Renal pelvis (tissue), 4 donors: Measurements from ENCODE around the gene WSB2. TPM values are rescaled to one million over a fixed set of nuclear protein-coding genes. Genes with fewer than 3 reads are reported as not detected.

ENCODE experiments used
- DNase-seq: peaks from one replicate; pipeline ENCODE4 v3.0.0-alpha.2; 2013
- polyA plus RNA-seq, 3 donors: library from polyadenylated mRNA; unstranded; fragments of 120-200 nt; gene quantifications; one replicate each; pipeline ENCODE4 v1.2.1, GENCODE V29; 2013; ENCODE audit not compliant: insufficient read length in 3 of 3

The WSB2 gene
- polyA plus RNA-seq, 3 donors: 45.8 to 47.7 (median 46.5) TPM

DNA sequence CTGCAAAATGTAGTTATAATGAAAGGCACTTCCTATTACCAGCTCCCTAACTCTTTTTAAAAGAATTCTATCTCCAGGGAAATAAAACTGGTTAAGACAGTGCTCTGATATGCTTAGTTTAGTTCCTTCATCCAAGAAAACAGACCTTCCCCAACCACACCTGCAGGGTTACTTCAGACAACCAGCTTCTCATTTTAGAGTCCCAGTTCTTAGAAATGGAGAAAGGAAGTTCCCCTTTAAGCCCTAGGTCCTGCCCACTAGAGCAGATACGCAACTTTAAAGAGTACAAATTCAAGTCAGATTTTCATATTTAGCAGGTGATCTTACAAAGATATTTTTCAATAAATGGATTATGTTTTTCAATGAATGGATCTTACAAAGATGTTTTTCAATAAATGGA, 4.4 kb upstream of the WSB2 start:
- DNase-seq: no peak

DNA sequence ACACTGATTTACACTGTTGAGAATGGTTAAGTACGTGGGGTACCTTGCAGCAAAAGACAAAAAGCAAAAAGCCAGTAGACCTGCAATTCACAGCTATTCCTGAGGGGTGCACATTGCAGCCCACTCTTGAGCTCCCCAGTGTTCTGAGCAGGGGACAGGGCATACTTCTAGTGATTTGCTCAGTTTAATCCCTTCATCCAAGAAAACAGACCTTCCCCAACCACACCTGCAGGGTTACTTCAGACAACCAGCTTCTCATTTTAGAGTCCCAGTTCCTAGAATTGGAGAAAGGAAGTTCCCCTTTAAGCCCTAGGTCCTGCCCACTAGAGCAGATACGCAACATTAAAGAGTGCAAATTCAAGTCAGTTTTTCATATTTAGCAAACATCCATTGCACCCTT, 3.6 kb upstream of the WSB2 start:
- DNase-seq: no peak

DNA sequence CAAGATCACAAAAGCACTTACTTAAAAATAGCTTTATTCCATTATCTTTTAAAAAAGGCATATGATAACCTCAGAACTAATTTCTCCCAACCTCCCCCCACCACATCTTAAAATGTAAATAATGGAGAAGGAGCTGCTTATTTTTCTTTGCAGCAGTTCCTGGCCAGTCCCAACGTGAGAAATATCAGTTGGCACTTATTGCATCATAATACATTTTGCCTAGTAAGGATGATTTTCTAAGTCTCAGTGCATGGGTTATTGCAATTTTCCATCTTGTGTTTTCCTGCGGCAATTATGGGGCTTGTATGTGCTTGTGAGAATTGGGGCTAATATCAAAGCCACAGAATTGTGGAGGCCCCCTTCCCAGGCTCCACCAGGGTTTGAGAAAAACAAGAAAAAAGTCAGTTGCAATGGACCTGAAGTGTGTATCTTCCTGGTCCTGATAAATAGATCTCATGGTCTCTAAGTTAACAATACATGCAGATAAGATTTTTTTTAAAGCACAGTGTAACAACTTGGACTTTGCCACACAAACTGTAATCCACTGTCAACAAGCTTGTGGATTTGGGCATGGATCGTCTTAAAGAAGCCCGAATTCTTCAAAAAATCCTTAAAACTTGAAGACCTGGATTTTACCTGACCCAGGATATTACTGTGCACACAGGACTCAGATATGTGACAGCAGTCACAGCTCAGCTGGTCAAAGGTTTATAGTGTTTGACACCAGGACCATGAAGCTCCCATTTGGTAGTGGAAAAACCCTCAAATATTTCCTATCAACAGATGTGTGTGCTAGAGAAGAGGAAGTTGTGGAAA, 2.8 kb upstream of the WSB2 start:
- DNase-seq: no peak

DNA sequence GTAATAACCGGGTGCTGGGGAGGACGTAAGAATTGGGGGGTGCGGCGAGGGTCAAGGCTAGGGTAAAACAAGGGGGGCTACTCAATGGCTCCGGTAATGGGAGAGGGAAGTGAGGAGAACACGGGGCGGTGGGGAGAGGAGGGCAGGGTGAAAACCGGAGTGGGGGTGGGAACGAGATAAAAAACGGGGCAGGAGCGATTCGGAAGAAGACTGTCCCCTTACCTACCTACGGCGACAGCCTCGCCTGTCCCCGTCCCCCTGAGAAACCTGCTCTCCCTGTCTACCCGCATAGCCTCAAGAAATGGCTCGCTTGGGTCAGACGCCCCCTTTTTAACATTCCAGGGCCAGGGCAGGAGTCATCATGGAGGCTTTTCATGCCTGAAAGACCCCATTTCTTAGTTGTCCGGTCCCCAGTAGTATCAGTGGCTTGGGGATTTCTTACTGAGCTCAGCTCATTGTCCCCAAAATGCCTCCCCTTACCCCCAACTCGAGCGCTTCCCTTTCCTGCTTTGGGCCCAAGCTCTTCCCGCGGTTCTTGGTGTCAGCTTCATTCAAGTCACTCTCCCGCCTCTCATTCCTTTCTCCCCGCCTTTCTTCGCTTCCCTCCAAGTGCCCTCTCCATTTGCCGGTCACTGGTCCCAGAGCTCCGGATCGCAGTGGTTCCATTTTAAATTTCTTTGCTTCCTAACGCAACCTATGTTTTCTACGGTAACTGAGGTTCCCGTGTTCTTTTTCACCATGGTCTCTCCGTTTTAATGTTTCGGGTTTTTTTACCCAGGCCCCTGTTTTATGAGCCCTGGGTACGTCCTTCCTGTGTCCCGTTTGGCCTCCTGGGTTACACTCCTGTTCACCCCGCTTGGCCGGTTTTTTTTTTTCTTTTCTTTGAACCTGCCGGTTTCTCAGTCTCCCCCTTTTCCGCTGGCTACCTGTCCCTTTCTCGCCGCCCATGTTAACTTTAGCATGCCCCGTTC, 1.2 kb upstream of the WSB2 start:
- peak; percentile 42 for DNase-seq

DNA sequence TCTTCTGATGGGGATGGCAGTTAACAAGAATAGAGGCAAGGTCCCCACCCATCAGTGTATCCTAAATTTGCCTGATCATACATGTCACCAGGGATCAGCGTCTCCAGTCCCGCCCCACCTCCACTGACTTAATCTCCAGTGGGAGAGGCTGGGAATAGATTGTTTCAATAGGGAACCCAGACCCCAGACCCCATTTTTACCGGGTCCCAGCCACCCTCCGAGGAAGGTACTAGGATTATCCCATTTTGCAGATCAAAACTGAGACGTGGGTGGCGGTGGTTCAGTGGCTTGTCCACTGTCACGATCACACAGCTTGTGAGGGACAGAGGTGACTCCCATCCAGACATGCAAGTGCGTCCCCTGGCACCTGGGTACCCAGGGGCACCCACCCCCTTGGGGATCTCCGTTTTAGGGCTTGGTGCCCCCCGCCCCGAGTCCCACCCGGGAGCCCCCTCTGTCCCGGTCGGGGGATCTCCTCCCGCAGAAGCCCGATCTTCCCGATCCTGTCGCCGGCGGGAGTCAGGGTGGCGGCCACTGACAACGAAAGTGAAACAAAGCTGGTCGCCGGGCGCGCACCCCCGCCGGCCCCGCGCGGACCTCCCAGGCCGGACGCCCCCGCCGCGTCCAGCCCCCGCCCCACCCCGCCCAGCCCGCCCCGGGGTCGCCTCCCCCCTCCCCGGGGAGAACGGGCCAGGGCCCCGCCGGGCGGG, 523 bp downstream of the WSB2 start:
- DNase-seq: peak; percentile 31

DNA sequence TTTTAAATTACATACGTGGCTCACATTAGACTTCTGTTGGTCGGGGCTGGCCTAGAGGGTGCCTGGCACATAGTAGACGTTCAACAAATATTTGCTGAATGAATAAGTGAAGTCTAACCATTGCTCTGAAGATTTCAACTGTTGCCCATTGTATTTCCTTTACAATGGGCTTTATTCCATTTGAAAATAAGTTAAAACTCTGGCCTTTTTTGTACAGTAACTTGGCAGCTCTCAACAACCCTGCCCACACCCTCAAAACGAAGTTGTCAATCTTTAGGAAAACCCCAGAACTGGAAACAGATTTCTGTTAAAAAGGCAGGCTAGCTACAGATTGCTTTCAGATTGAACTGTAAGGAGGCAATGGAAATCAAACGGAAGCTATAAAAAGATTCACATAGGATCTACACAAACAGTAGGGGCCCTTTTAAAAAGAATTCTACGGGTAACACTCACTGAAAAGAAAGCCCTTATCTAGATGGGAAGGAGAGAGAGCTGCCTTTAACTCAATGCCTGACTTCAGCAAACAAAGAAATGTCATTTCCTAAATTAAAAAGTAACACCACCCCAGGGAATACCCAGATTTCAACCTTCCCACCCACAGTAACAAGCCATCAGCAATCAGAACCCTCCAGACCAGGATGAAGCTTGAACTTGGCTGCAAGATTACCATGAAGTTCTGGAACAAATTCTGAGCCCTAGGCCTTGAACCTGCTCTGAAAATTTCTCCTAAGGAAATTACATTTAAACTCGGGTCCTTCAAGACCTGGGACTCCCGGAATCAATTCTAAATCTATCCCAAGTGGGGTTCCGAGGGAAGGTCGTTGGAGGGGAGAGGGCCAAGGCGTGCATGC, 1.4 kb downstream of the WSB2 start:
- peak; percentile 8 for DNase-seq

DNA sequence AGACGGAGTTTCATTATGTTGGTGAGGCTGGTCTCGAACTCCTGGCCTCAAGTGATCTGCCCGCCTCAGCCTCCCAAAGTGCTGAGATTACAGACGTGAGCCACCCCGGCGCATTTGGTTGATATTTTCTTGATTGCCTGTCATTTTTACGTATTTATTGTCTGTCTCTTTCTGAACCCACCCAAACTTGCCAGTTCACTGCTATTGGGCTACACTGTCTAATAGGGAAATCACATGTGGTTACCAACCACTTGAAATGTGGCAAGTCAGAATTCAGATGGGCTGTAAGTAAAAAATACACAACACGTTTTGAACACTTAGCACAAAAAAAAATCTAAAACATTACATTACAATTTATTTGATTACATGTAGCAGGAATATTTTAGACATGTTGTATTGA, 2.1 kb downstream of the WSB2 start:
- no peak for DNase-seq

DNA sequence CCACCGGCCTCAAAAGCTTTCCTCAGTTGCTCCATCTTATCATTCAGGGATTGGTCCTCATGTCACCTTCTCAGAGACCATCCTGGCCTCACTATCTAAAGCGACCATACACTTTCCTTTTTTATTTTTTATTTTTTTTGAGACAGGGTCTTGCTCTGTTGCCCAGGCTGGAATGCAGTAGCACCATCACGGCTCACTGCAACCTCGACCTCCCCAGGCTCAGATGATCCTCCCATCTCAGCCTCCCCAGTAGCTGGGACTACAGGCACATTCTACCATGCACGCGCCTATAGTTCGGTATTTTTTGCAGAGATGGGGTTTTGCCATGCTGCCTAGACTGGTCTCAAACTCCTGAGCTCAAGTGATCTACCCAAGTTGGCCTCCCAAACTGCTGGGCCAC, 2.8 kb downstream of the WSB2 start:
- no peak for DNase-seq

DNA sequence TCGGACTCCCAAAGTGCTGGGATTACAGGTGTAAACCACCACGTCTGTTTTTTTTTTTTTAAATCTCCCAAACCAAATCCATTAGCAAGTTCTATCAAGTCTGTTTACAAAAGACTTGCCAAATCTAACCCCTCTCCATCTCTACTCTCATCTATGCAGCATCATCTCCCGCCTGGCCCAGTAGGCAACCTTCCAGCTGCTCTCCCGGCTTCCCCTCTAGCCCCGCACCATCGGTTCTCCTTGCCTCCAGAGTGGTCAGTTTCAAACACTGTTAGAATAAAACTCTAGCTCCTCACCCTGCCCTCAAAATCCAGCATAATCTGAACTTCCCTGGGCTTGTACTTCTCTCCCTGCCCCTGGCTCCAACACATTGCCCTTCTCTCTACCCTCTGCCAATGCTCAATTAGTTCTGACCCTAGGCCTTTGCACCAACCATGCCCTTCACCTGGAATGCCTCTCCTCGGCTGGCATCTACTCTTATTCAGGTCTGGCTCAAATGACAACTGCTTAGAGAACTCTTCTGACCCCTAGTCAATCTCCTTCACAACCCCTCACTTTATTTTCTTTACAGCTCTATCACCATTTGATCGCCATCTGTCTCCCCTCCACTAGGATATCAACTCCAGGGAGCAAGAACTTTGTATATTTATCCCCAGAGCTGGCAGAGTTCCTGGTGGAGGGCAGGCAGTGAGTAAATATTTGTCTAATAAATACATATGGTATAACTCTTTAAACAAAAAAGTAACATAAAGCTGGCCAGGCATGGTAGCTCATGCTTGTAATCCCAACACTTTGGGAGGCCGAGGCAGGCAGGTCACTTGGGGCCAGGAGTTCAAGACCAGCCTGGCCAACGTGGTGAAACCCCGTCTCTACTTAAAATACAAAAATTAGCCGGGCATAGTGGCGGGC, 4.9 kb downstream of the WSB2 start:
- no peak for DNase-seq

DNA sequence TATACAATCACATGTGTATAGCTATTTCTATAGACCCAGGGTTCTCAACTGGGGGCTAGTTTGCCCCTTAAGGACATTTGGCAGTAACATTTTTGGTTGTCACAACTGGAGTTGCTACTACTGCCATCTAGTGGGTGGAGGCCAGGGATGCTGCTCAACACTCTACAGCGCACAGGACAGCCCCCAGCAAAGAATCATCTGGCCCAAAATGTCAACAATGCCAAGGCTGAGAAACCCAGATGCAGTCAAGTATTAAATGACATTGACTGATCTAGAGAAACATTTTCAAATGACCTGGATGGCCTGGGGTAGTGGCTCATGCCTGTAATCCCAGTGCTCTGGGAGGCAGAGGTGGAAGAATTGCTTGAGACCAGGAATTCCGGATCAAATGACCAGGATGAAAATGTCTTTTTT, 5.8 kb downstream of the WSB2 start:
- DNase-seq: peak; percentile 34

DNA sequence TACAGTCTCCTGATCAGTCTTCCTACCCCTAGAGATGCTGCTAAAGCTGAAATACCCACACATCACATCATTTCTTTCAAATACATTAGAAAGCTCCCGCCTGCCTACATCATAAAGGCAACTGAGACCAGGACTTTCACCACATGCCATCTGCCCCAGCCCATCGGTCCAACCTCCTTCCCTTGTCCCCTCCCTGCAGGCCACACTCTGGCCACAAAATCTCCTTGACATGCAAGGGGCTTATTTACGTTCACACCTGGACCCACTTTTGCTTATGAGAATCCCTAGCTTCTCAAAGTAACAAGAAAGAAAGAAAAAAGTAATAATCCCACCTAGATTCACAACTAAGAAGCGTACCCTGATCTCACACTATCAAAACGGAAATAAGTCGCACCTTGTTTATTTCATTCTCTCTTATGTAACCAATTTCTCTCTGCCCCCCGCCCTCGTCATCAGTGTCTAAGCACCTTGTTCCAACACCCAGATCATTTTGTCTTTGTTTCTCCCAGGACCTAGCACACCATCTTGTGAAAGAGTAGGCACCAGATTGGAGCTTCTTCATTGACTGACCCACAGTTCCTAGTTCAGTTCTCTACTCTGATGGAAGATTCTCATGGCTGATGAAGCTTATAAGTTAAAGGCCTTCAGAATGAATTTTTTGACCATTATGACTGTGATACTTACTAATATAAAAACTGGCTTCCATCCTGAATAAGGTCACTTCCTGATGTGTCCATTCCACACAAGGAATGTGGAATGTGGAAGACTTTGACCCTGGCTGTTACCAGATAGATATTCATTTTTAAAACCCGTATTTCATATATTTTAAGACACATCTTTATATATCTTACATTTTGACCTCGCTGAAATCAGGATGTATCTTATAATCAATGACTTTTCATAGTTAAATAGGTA, 7.7 kb downstream of the WSB2 start:
- no peak for DNase-seq

DNA sequence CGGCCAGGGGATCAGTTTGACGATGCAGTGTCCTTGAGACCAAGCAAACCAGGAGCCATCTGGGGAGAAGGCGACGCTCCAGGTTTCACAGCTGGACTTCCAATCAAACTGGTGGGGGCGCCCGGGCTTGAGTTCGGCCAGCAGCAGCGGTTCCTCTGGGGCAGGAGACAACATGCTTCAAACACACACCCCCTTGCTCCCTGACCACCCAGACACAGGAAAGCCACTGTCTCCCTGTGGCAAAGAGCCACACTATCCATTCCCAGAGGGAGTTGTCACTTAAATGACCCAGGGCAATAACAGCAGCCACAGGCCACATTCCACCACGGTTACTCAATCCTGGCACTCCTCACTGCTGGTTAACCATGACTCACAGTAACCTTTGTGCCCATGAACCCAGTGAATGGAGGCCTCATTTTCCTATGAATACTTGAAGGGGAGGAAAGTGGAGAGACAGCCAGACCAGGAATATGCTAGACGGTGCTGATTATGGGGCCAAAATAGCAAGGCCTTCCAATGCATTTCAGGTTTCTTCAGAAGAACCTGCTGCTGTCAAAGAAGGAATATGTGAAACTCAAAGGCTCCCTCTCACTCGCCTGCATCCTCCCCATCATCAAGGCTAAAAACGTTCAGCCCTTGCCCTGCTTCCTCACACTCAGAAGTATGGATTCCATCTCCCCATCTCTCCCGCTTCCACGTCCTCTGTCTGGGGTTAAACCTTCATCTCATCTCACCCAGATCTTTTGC, 8.5 kb downstream of the WSB2 start:
- peak; percentile 36 for DNase-seq

DNA sequence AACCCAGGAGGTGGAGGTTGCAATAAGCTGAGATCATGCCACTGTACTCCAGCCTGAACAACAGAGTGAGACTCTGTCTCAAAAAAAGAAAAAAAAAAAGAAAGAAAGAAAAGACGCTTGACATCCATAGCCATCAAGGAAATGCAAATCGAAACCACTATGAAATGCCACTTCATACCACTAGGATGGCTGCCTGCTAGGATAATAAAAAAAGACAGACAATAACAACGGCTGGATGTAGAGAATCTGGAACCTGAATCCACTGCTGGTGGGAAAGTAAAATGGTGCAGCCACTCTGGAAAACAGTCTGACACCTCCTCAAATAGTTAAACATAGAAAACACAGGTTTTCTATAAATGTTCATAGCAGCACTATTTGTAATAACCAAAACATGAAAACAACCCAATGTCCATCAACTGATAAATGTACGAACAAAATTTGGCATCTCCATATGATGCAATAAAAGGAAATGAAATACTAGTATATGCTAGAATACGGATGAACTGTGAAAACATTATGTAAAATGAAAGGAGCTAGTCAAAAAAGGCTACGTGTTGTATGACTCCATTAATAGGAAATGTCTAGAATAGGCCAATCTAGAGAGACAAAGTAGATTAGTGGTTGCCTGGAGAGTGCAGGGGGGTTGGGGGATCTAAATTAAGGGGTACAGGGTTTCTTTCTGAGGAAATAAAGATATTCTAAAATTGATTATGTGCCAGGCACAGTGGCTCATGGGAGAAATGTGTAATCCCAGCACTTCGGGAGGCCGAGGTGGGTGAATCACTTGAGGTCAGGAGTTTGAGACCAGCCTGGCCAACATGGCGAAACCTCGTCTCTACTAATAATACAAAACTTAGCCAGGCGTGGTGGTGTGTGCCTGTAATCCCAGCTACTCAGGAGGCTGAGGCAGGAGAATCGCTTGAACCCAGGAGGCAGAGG, 9.7 kb downstream of the WSB2 start:
- no peak for DNase-seq

DNA sequence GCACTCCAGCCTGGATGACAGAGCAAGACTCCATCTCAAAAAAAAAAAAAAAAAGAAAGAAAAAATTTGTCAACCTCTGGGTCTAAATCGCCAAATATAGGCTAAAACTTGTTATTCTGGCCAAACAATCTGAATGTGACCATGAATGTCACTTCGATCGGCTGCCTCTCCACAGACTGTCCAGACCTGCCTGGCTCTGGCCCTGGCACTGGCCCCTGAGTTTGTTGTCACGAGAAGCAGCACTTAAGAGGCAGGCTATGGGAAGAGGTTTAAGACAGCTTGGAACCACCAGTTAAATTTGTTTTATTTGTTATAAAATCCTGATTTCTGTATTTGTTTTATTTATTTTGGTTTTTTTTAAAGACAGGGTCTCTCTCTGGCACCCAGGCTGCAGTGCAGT, 14.5 kb downstream of the WSB2 start:
- DNase-seq: no peak

DNA sequence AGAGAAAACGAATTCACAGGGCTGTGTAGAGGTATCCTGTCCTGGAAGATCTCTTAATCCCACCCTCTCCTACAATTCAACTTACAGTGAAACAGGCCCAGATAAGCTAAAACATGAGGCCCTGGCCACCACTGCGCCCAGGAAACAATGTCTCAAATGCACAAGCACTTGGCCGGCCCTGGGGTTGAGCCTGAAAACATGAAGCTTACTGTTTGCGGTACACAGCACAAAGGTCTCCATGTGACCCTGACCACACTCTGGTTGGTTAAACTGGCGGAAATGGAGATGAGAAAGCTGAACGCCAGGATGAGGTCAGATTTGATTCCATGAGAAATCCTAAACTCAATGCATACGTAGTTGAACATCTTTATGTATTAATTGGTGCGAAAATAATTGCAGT, 16.4 kb downstream of the WSB2 start:
- no peak for DNase-seq

DNA sequence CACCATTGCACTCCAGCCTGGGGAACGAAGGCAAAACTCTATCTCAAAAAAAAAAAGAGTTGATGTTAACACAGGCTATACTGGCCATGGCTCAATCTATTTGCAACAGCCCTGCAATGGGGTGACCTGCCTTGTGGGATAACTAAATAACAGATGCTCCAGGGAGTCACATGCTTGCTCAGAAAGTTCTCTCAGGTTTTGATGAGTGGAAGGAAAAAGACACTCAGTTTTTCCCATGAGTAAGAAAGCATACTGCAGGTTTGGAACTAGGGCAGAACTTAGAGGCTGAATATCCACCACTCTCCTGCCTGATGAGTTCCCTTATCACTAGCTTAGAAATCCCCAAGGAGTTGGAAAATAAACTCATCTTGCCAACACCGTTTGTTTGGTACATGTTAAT, 16.9 kb downstream of the WSB2 start:
- DNase-seq: no peak

DNA sequence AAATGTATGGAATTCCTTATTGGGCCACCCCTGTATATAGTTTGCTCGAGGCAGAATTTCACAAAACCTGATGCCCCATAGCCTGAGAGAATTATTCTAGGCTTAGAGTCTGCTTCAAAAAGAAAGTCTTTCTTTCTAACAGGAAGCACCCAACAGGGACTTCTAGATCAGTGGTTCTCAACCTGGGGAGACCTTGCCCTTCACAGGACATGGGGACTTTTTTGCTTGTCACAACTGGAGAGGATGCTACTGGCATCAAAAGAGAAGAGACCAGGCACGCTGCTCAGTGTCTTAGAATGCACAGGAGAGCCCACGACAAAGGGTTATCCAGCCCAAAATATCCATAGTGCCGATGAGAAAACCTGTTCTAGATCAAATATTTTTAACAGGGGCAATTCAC, 18.9 kb downstream of the WSB2 start:
- no peak for DNase-seq
